ENCODE results near the gene KIF17. TPM values are rescaled to one million over a fixed set of nuclear protein-coding genes. Genes with fewer than 3 reads are reported as not detected.
"Not testable (repeated sequence)": the region's sequence is repeated elsewhere in the genome, so short reads cannot be mapped to it uniquely, and the experiment has no call there.

The KIF17 gene
- total RNA-seq, 6 donors from 2014 or later: 4.2 to 12.6 (median 8.5) TPM

- Histone ChIP-seq H3K27me3 (peaks cover 0 to under 1% (median 0%) of the 10 kb centered on the region in 4 donors), H3K4me1 (peaks cover 6 to 24% (median 15%) of the 10 kb centered on the region in 4 donors), H3K4me3 (no peak overlapping the region), H3K27ac (no peak overlapping the region), H3K36me3 (no peaks in the 10 kb centered on the region), H3K9me3 (no peaks in the 10 kb centered on the region)
- no peak for TF ChIP-seq CTCF (IDR thresholded peaks at IDR 0.05)
- TF ChIP-seq EP300 (IDR thresholded peaks at IDR 0.05): no peak
- no peak for TF ChIP-seq POLR2A (IDR thresholded peaks at IDR 0.05)
- TF ChIP-seq POLR2AphosphoS5 (IDR thresholded peaks at IDR 0.05): no peak
- DNase-seq (peak; percentile 15 to 78), ATAC-seq (ENCODE audit: low FRiP score in 2 of 2) (no peak)
- WGBS, 2 donors: 89 to 92% methylated on average over 21 to 25 of the region's 29 CpGs
These were observed 3.6 kb upstream of the KIF17 start for GRCh38 chr1:20721117-20722061.

GRCh38 chr1:20720631-20721091, 2.9 kb upstream of the KIF17 start:
- no peaks in the 10 kb centered on the region for H3K36me3 ChIP-seq
- peaks cover 0 to 3% (median 0%) of the 10 kb centered on the region in 4 donors for H3K27me3 ChIP-seq
- TF ChIP-seq EP300 (IDR thresholded peaks at IDR 0.05): no peak
- no peak for TF ChIP-seq POLR2A (IDR thresholded peaks at IDR 0.05)
- no peak for TF ChIP-seq CTCF (IDR thresholded peaks at IDR 0.05)
- TF ChIP-seq POLR2AphosphoS5 (IDR thresholded peaks at IDR 0.05): no peak
- H3K4me1 ChIP-seq: peaks cover 6 to 24% (median 15%) of the 10 kb centered on the region in 4 donors
- H3K27ac ChIP-seq: no peak overlapping the region
- H3K9me3 ChIP-seq: no peaks in the 10 kb centered on the region
- DNase-seq (peak in 1 of 2 donors; percentile 5), ATAC-seq (ENCODE audit: low FRiP score in 2 of 2) (no peak)
- H3K4me3 ChIP-seq: no peak overlapping the region
- WGBS, 2 donors: 94 to 96% methylated on average over 6 to 10 of the region's 12 CpGs

GRCh38 chr1:20719871-20720620, 2.2 kb upstream of the KIF17 start:
- H3K9me3 ChIP-seq: no peaks in the 10 kb centered on the region
- no peak overlapping the region for H3K27ac ChIP-seq
- no peaks in the 10 kb centered on the region for H3K36me3 ChIP-seq
- DNase-seq (peak in 1 of 2 donors; percentile 9), ATAC-seq (ENCODE audit: low FRiP score in 2 of 2) (no peak)
- H3K4me1 ChIP-seq: peaks cover 6 to 24% (median 15%) of the 10 kb centered on the region in 4 donors
- no peak overlapping the region for H3K4me3 ChIP-seq
- H3K27me3 ChIP-seq: peaks cover 0 to 3% (median 0%) of the 10 kb centered on the region in 4 donors
- TF ChIP-seq EP300 (IDR thresholded peaks at IDR 0.05): no peak
- TF ChIP-seq POLR2A (IDR thresholded peaks at IDR 0.05): no peak
- no peak for TF ChIP-seq CTCF (IDR thresholded peaks at IDR 0.05)
- TF ChIP-seq POLR2AphosphoS5 (IDR thresholded peaks at IDR 0.05): no peak
- 74 to 86% methylated on average over 3 to 5 of the region's 5 CpGs for WGBS, 2 donors

GRCh38 chr1:20719261-20719660, 1.5 kb upstream of the KIF17 start:
- Histone ChIP-seq H3K4me3 (no peak overlapping the region), H3K4me1 (peaks cover 6 to 24% (median 15%) of the 10 kb centered on the region in 4 donors), H3K27me3 (peaks cover 0 to 3% (median 0%) of the 10 kb centered on the region in 4 donors), H3K27ac (no peak overlapping the region), H3K36me3 (no peaks in the 10 kb centered on the region), H3K9me3 (no peaks in the 10 kb centered on the region)
- TF ChIP-seq EP300 (IDR thresholded peaks at IDR 0.05) (no peak), CTCF (IDR thresholded peaks at IDR 0.05) (no peak), POLR2A (IDR thresholded peaks at IDR 0.05) (no peak), POLR2AphosphoS5 (IDR thresholded peaks at IDR 0.05) (no peak)
- no peak for DNase-seq
- ATAC-seq (ENCODE audit: low FRiP score in 2 of 2): no peak
- 87 to 90% methylated on average over 8 of the region's 8 CpGs for WGBS, 2 donors

- H3K27ac ChIP-seq, H3K27me3 ChIP-seq: not testable (repeated sequence)
- 63 to 80% methylated on average over 8 to 17 of the region's 17 CpGs for WGBS, 2 donors
These were observed 606 bp upstream of the KIF17 start for GRCh38 chr1:20718343-20718882.

More at GRCh38 chr1:20718343-20718882, 606 bp upstream of the KIF17 start:
- H3K9me3 ChIP-seq; H3K36me3 ChIP-seq; ATAC-seq (ENCODE audit: low FRiP score in 2 of 2); DNase-seq: not testable (repeated sequence)
- peaks cover 6 to 21% (median 15%) of the 10 kb centered on the region in 4 donors for H3K4me1 ChIP-seq
- peak overlapping the region in 3 of 4 donors; percentile 58 to 74 (median 62) for H3K4me3 ChIP-seq

All from upper lobe of left lung (tissue), 6 donors.